ENCODE measurements around the gene SERTAD4. TPM values are rescaled to one million over a fixed set of nuclear protein-coding genes. Genes with fewer than 3 reads are reported as not detected.

SERTAD4 gene
- total RNA-seq, 4 donors from 2014 or later = 6.4 to 8.8 (median 8.1) TPM

GRCh38 chr1:210236840-210237409, 4.3 kb downstream of the SERTAD4 start:
- Histone ChIP-seq H3K9me3 (no peaks in the 10 kb centered on the region), H3K4me1 (peaks cover 0 to 17% of the 10 kb centered on the region in 2 donors), H3K4me3 (peak overlapping the region in 1 of 2 donors; percentile 7), H3K27ac (peak overlapping the region; percentile 95 to 99), H3K36me3 (no peaks in the 10 kb centered on the region), H3K27me3 (no peaks in the 10 kb centered on the region)
- TF ChIP-seq CTCF (IDR thresholded peaks at IDR 0.05) (peak in 1 of 4 experiments; percentile 9), POLR2A (IDR thresholded peaks at IDR 0.05) (no peak)
- intact Hi-C loops (cut with DNase I; ENCODE audit: low total_unique reads) = no loop called here
- peak; percentile 77 to 86 for DNase-seq

GRCh38 chr1:210237479-210237878, 4.9 kb downstream of the SERTAD4 start:
- Histone ChIP-seq H3K27ac (peak overlapping the region; percentile 95 to 99), H3K27me3 (no peaks in the 10 kb centered on the region), H3K4me3 (peak overlapping the region in 1 of 2 donors; percentile 7), H3K4me1 (peaks cover 0 to 17% of the 10 kb centered on the region in 2 donors), H3K9me3 (no peaks in the 10 kb centered on the region), H3K36me3 (no peaks in the 10 kb centered on the region)
- no peak for TF ChIP-seq POLR2A (IDR thresholded peaks at IDR 0.05)
- no peak for TF ChIP-seq CTCF (IDR thresholded peaks at IDR 0.05)
- intact Hi-C loops (cut with DNase I; ENCODE audit: low total_unique reads) = no loop called here
- no peak for DNase-seq

- peak overlapping the region; percentile 95 to 99 for H3K27ac ChIP-seq
- H3K9me3 ChIP-seq = no peaks in the 10 kb centered on the region
- H3K4me3 ChIP-seq = no peak overlapping the region
- intact Hi-C loops (cut with DNase I; ENCODE audit: low total_unique reads) = no loop called here
- TF ChIP-seq CTCF (IDR thresholded peaks at IDR 0.05) = no peak
- TF ChIP-seq POLR2A (IDR thresholded peaks at IDR 0.05) = no peak
- peaks cover 0 to 17% of the 10 kb centered on the region in 2 donors for H3K4me1 ChIP-seq
- no peaks in the 10 kb centered on the region for H3K36me3 ChIP-seq
- H3K27me3 ChIP-seq = no peaks in the 10 kb centered on the region
- no peak for DNase-seq
Observed at GRCh38 chr1:210237981-210238380, 5.4 kb downstream of the SERTAD4 start.

GRCh38 chr1:210239349-210240111, 6.9 kb downstream of the SERTAD4 start:
- H3K4me3 ChIP-seq = no peak overlapping the region
- DNase-seq = peak in 1 of 2 donors; percentile 31
- no peaks in the 10 kb centered on the region for H3K27me3 ChIP-seq
- intact Hi-C loops (cut with DNase I; ENCODE audit: low total_unique reads) = no loop called here
- no peaks in the 10 kb centered on the region for H3K9me3 ChIP-seq
- TF ChIP-seq POLR2A (IDR thresholded peaks at IDR 0.05) (no peak), CTCF (IDR thresholded peaks at IDR 0.05) (peak in 2 of 4 experiments; percentile 21 to 58)
- peak overlapping the region; percentile 95 to 99 for H3K27ac ChIP-seq
- H3K4me1 ChIP-seq = peaks cover 0 to 17% of the 10 kb centered on the region in 2 donors
- H3K36me3 ChIP-seq = no peaks in the 10 kb centered on the region

- peaks cover 0 to 17% of the 10 kb centered on the region in 2 donors for H3K4me1 ChIP-seq
- no peaks in the 10 kb centered on the region for H3K27me3 ChIP-seq
- intact Hi-C loops (cut with DNase I; ENCODE audit: low total_unique reads) = no loop called here
Observed at GRCh38 chr1:210241121-210241520, 8.5 kb downstream of the SERTAD4 start.

More at GRCh38 chr1:210241121-210241520, 8.5 kb downstream of the SERTAD4 start:
- H3K27ac ChIP-seq = peak overlapping the region in 1 of 2 donors; percentile 45
- H3K36me3 ChIP-seq = no peaks in the 10 kb centered on the region
- DNase-seq = no peak
- H3K4me3 ChIP-seq = no peak overlapping the region
- no peaks in the 10 kb centered on the region for H3K9me3 ChIP-seq
- TF ChIP-seq POLR2A (IDR thresholded peaks at IDR 0.05) = no peak
- no peak for TF ChIP-seq CTCF (IDR thresholded peaks at IDR 0.05)

Measured in uterus (tissue), 4 donors.